Activated CD8-positive, alpha-beta memory T cell treated with anti-CD3 and anti-CD28 coated beads, Interleukin-2, amount 50 U/mL, for 1 hour (primary cell): ENCODE measurements around the gene OMA1.

ENCODE experiments used
- DNase-seq: peaks from one replicate; pipeline ENCODE4 v3.0.0-alpha.2; 2020; ENCODE audit errors: extremely low read depth

Gene OMA1

DNA sequence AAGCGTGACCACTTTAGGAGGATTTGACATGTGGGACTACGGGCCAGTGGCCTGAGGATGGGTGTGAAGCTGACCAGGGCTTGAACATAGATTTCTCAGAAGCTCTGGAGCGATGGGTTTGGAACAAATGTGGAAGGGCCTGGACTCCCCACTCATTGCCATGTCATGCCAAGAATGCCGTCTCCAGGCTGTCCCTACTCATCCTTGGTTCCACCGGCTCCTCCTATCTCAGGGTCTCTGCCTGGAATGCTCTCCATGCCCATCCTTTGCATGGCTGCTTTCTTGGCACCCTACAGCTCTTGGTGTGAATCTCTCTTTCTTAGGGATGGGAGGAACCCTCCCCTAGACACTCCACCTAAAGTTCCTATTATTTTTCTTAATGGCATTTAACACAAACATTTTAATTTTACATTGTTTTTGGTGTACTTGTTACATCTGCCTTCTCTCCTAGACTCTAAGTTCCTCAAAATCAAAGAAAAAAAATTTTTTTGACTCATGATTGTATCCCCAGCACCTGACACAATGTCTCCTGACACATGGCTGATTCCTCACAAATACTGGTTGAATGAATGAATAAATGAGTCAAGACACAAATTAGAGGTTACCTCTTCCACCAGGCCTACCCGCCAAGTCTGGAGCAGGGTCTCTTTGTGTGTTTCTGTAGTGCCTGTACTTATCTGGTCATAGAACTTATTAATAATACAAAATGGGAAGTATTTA is 114.5 kb downstream of the OMA1 start:
- no peak for DNase-seq
